Measurements from ENCODE around the gene GNB1.

Gene GNB1

DNA sequence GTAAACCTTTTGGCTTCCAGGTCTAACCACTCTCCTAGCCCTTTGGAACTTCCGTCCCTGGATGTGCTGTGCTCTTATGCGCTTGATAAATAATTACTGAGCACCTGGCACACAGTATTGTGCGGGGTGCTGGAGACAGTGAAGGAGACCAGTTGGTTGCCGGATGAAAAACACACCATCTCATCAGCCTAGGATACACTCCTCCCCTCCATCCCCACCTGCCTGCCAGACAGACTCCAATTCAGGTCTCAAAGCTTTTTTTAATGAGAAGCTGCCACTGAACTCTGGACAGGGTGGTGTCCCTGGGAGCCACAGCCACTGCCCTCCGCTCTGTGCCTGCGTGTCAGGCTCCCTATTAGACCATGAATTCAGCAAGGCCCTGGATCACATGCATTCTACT, 9.2 kb downstream of the GNB1 start:
- Histone ChIP-seq H3K27me3 (replicated peaks) (no peaks in the 10 kb centered on the region), H3K36me3 (replicated peaks) (peaks cover 17% of the 10 kb centered on the region), H3K4me3 (ENCODE audit: low read depth, low read length) (no peak overlapping the region), H3K27ac (no peak overlapping the region)
- in situ Hi-C loops (cut with HindIII; ENCODE audit: low pct_ligation_motif_present, low sequenced_read_pairs), result loop anchor here (10.0 kb wide), 1 partner anchor 57 kb away; no protein-coding TSS in a partner anchor
- DNase-seq, result no peak
- TF ChIP-seq, protein P1, sequence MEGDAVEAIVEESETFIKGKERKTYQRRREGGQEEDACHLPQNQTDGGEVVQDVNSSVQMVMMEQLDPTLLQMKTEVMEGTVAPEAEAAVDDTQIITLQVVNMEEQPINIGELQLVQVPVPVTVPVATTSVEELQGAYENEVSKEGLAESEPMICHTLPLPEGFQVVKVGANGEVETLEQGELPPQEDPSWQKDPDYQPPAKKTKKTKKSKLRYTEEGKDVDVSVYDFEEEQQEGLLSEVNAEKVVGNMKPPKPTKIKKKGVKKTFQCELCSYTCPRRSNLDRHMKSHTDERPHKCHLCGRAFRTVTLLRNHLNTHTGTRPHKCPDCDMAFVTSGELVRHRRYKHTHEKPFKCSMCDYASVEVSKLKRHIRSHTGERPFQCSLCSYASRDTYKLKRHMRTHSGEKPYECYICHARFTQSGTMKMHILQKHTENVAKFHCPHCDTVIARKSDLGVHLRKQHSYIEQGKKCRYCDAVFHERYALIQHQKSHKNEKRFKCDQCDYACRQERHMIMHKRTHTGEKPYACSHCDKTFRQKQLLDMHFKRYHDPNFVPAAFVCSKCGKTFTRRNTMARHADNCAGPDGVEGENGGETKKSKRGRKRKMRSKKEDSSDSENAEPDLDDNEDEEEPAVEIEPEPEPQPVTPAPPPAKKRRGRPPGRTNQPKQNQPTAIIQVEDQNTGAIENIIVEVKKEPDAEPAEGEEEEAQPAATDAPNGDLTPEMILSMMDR (IDR thresholded peaks at IDR 0.05; ENCODE audit: low read depth, low read length, missing control alignments), result no peak

DNA sequence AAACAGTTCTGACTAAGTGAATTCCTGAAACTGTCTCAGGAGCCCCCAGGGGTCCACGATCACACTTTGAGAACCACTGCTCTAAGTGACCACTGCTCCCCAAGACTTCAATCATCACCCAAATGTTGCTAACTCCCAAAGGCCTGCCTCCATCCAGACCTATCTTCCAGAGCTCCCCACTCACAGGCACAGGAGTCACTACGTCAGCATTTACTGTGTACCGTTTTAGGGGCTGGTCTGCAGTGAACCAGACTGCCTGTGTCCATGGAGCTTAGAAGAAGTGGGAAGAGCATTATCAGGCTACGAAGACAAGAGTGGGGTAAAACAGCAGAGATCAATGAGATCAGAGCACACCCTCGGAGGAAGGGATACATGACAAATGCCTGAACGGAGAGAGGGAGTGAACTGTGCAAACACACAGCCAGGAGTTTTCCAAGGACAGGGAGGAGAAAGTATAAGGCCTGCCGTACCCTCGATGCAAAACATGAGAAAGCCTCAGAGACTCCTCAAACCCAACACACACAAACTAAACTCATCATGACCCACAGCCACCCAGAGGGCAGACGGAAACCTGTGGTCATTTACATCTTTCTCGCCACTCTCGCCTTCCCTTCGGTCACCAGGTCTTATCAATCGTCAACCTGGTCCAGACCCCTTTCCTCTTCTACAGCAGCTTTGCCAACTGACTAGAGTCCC, 10.1 kb downstream of the GNB1 start:
- peaks cover 24% of the 10 kb centered on the region for H3K36me3 ChIP-seq (replicated peaks)
- in situ Hi-C loops (cut with HindIII; ENCODE audit: low pct_ligation_motif_present, low sequenced_read_pairs), result loop anchor here (10.0 kb wide), 1 partner anchor 56 kb away; no protein-coding TSS in a partner anchor
- no peaks in the 10 kb centered on the region for H3K27me3 ChIP-seq (replicated peaks)
- no peak overlapping the region for H3K27ac ChIP-seq
- H3K4me3 ChIP-seq (ENCODE audit: low read depth, low read length), result no peak overlapping the region
- TF ChIP-seq, protein P1 (IDR thresholded peaks at IDR 0.05; ENCODE audit: low read depth, low read length, missing control alignments), result no peak
- no peak for DNase-seq

DNA sequence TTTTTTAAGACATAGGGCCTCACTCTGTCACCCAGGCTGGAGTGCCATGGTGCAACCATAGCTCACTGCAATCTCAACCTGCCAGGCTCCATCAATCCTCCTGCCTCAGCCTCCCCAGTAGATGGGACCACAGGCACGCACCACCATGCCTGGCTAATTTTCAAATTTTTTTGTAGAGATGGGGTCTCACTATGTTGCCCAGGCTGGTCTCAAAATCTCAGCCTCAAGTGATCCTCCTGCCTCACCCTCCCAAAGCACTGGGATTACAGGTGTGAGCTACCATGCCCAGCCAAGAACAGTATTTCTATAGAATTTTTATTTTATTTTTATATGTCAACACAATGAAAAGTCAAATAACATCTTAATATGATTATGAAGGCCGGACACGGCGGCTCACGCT, 10.9 kb downstream of the GNB1 start:
- Histone ChIP-seq H3K36me3 (replicated peaks) (peaks cover 29% of the 10 kb centered on the region), H3K27ac (no peak overlapping the region), H3K27me3 (replicated peaks) (no peaks in the 10 kb centered on the region), H3K4me3 (ENCODE audit: low read depth, low read length) (no peak overlapping the region)
- no peak for DNase-seq
- in situ Hi-C loops (cut with HindIII; ENCODE audit: low pct_ligation_motif_present, low sequenced_read_pairs), result loop anchor here (10.0 kb wide), 1 partner anchor 55 kb away; no protein-coding TSS in a partner anchor
- TF ChIP-seq, protein P1 (IDR thresholded peaks at IDR 0.05; ENCODE audit: low read depth, low read length, missing control alignments), result no peak

DNA sequence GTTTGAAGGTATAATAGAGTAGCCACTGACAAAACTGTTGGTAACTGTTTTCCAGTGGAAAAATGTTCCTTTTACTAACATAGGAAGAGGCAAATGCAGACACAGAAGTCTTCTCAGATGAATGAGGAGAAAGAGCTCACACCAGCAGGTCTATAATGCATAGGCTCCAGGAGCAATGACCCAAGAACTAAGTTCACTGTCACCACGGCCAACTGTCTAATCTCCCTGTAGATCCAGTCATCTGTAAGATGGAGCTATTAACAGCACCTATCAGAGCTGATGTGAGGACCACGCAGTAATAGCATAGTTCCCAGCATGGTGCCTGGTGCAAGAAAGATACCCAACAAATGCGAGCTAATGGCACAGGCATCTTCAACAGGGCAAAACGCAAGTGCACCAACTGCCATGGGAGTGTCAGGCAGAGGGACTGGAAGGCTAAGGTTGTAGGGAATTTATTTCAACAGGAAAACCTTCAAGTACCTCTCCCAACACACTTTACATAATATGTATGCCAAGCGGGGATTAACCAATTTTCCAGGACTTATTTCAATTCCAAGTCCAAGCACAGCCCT, 12.9 kb downstream of the GNB1 start:
- Histone ChIP-seq H3K27me3 (replicated peaks) (no peaks in the 10 kb centered on the region), H3K36me3 (replicated peaks) (peaks cover 43% of the 10 kb centered on the region), H3K27ac (no peak overlapping the region), H3K4me3 (ENCODE audit: low read depth, low read length) (no peak overlapping the region)
- DNase-seq, result no peak
- in situ Hi-C loops (cut with HindIII; ENCODE audit: low pct_ligation_motif_present, low sequenced_read_pairs), result no loop called here
- TF ChIP-seq, protein P1 (IDR thresholded peaks at IDR 0.05; ENCODE audit: low read depth, low read length, missing control alignments), result no peak

DNA sequence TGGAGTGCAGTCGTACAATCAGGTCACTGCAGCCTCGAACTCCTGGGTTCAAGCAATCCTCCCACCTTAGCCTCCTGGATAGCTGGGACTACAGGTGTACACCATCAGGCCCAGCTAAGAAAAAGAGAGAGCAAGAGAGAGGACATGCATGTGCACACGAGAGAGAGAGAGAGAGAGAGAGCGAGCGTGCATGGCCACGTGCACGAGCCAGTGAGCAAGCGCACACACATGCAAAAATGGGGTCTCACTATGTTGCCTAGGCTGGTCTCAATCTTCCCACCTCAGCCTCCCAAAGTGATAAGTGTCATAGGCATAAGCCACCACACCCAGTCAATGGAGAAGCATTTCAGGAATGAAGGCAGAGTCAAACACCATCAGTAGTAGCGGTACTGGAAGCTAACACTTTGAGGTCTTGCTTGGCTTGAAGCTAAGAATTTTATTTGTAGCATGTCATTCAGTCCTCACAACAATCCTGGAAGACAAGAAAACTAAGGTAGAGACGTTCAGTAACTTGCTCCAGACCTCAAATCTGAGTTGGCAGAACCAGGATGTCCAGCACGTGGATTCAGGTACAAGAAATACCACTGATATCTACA, 14.5 kb downstream of the GNB1 start:
- Histone ChIP-seq H3K27me3 (replicated peaks) (no peaks in the 10 kb centered on the region), H3K36me3 (replicated peaks) (peaks cover 50% of the 10 kb centered on the region), H3K27ac (peak overlapping the region; percentile 9), H3K4me3 (ENCODE audit: low read depth, low read length) (no peak overlapping the region)
- TF ChIP-seq, protein P1 (IDR thresholded peaks at IDR 0.05; ENCODE audit: low read depth, low read length, missing control alignments), result no peak
- in situ Hi-C loops (cut with HindIII; ENCODE audit: low pct_ligation_motif_present, low sequenced_read_pairs), result no loop called here
- DNase-seq, result no peak
